ENCODE measurements around the gene FCN3. TPM values are rescaled to one million over a fixed set of nuclear protein-coding genes. Genes with fewer than 3 reads are reported as not detected.

Gene FCN3
- total and polyA plus RNA-seq, 9 of the 15 experiments (the other 6 are each of a cell fraction or from before 2014, with no cell fraction given): 0.49 TPM; not detected in 8

DNA sequence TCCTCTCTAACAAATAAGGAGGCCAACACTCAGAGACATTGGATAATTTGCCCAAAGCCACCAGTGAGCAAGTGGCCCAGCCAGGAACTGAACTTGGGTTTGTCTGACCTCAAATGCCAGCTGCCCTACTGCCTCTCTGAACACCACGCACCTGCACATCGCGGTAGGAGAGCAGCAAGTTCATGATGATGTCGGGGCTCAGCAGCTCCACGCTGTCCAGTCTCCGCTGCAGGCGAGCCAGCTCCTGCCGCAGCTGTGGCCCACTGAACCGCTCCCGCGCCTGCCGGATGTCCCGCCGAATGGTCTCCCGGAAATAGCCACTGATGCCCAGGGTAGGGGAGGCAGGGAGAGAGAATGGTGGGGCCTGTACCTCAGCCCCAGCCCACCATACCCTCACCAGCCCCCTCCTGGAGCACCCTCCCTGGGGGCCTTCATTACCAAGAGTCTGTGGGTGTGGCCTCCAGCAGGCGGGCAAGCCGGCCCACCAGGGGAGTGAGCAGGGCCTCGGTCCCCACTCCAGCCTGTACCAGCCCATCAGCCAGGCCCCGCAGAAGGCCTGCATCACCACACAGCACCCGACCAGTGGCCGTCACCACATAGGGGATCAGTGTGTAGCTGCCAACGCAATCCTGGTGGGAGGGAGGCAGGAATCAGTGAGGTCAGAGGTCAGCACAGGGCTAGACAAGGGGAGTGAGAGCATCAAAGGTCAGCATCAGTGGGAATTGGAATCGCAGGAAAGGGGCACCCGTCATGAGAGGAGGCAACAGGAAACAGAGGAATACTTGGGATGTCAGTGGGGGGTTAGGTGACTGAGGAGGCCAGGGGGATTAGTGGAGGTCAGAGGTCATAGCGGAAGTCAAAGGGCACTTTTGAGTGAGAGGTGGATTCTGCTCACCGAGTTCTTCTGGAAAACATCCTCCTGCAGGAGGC is 10.6 kb downstream of the FCN3 start:
- Histone ChIP-seq H3K9ac (ENCODE audit: insufficient read depth in 1 of 2, low read depth in 2 of 2, low read length in 2 of 2) (peak overlapping the region in 1 of 2 experiments; percentile 71; a peak in 2 of 4 replicates), H3K9me1 (ENCODE audit: control insufficient read depth, insufficient read depth, low read length) (no peaks in the 10 kb centered on the region), H3K4me2 (ENCODE audit: insufficient read depth, low read length) (no peak overlapping the region), H3K79me2 (ENCODE audit: control insufficient read depth, insufficient read depth, low read length) (no peaks in the 10 kb centered on the region), H4K20me1 (replicated peaks; ENCODE audit: control insufficient read depth, insufficient read depth, low read length) (peaks cover 5% of the 10 kb centered on the region; the same call in 1 of the 2 replicates), H3K4me1 (replicated peaks in 1 of 2; ENCODE audit: control insufficient read depth in 2 of 2, insufficient read depth in 2 of 2, low read length in 2 of 2) (peaks cover 19 to 62% of the 10 kb centered on the region in 2 experiments; a peak in 4 of 5 replicates), H3K36me3 (ENCODE audit: control insufficient read depth, insufficient read depth, low read length) (no peaks in the 10 kb centered on the region), H3K4me3 (no peak overlapping the region), H3K27me3 (ENCODE audit: control insufficient read depth in 2 of 2, insufficient read depth in 2 of 2, low read length in 2 of 2) (no peaks in the 10 kb centered on the region), H3K9me3 (replicated peaks; ENCODE audit: control insufficient read depth, insufficient read depth, low read depth, low read length) (no peaks in the 10 kb centered on the region), H2AFZ (ENCODE audit: low read depth, low read length) (no peak overlapping the region), H3K27ac (ENCODE audit: extremely low read depth, low read depth, low read length) (no peak overlapping the region)
- ChIA-PET POLR2A (interaction anchor here (0.5 to 3.3 kb wide), 5 partner anchors 11 to 38 kb away, joined by 3 to 20 read pairs (median 9); partner anchors contain the start of gene CD164L2), CTCF (ENCODE audit: low intra/inter-chr PET ratio) (no interaction called here)
- intact Hi-C loops (cut with micrococcal nuclease) (loop anchor here (10.0 kb wide), 1 partner anchor 169 kb away; no protein-coding TSS in a partner anchor), in situ Hi-C loops (cut with MboI) (no loop called here)
- WGBS (ENCODE audit: insufficient coverage, low coverage, missing lambda C conversion rate): 79% methylated on average over 26 of the region's 26 CpGs
- DNase-seq (ENCODE audit: extremely low read depth in 1 of 4, low spot score in 3 of 4): no peak
- BruUV-seq (replicated peaks): no TSS peak
- no peak for FAIRE-seq
- no peak for ATAC-seq
- TF ChIP-seq GABPB1 (CRISPR knock-in tag; IDR thresholded peaks at IDR 0.05) (no peak), FOSL1 (tag; conservative IDR thresholded peaks at IDR 0.05) (no peak), SIN3A (IDR thresholded peaks at IDR 0.05; ENCODE audit: borderline replicate concordance in 2 of 2, control insufficient read depth in 1 of 2, low read depth in 2 of 2, low read length in 2 of 2) (no peak), IRF9 (tag; IDR thresholded peaks at IDR 0.05) (no peak), ZBTB7A (IDR thresholded peaks at IDR 0.05; ENCODE audit: borderline replicate concordance, control insufficient read depth, low read depth, low read length) (peak; percentile 16; the same call in 1 of the 2 replicates), HDAC1 (IDR thresholded peaks at IDR 0.05) (0 out of 4 replicates have a peak, but pooled peaks of 1 of the 2 experiments have one; percentile 32), SP1 (CRISPR knock-in tag; IDR thresholded peaks at IDR 0.05) (0 out of 2 replicates have a peak, but pooled peaks have one; percentile 27), GATAD2B (IDR thresholded peaks at IDR 0.05; ENCODE audit: borderline replicate concordance) (no peak), NR2C1 (IDR thresholded peaks at IDR 0.05) (peak; percentile 95), NR2C1 (tag; IDR thresholded peaks at IDR 0.05) (peak; percentile 91), ZNF347 (CRISPR knock-in tag; IDR thresholded peaks at IDR 0.05; ENCODE audit: low read depth) (no peak), HCFC1 (IDR thresholded peaks at IDR 0.05; ENCODE audit: low read depth, low read length) (no peak), ZC3H4 (CRISPR knock-in tag; IDR thresholded peaks at IDR 0.05; ENCODE audit: borderline replicate concordance) (0 out of 2 replicates have a peak, but pooled peaks have one; percentile 46), NBN (IDR thresholded peaks at IDR 0.05; ENCODE audit: low read depth) (no peak), TCF15 (CRISPR knock-in tag; IDR thresholded peaks at IDR 0.05) (no peak), RNF219 (CRISPR knock-in tag; IDR thresholded peaks at IDR 0.05) (no peak)
- TF ChIP-seq, protein P1, sequence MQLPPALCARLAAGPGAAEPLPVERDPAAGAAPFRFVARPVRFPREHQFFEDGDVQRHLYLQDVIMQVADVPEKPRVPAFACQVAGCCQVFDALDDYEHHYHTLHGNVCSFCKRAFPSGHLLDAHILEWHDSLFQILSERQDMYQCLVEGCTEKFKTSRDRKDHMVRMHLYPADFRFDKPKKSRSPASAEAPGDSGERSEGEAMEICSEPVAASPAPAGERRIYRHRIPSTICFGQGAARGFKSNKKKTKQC (CRISPR knock-in tag; IDR thresholded peaks at IDR 0.05): 0 out of 2 replicates have a peak, but pooled peaks have one; percentile 6
